HL-60 (cell line): ENCODE data around the gene RDH8.

Experiments used
- DNase-seq, 2 experiments: peaks; one replicate each; pipeline ENCODE4 v3.0.0-alpha.2; 2010 to 2020; ENCODE audit warnings: low read depth in 1 of 2, low spot score in 1 of 2
- H3K27ac ChIP-seq: fragments of 250-450 bp; sonication (Bioruptor Pico); replicated peaks from 2 replicates; pipeline ENCODE4 v1.5.1; 2020; ENCODE audit warnings: mild to moderate bottlenecking, moderate library complexity
- H3K27me3 ChIP-seq: fragments of 250-450 bp; sonication (Bioruptor Pico); 2 replicates; pipeline ENCODE4 v1.5.1; 2021; ENCODE audit warnings: mild to moderate bottlenecking, moderate library complexity; ENCODE audit not compliant: insufficient read depth, poor library complexity, severe bottlenecking
- H3K4me3 ChIP-seq: replicated peaks from 2 replicates; pipeline ENCODE4 v1.5.1; 2011; ENCODE audit warnings: mild to moderate bottlenecking, control low read depth, low read length; ENCODE audit not compliant: insufficient read depth
- GABPA ChIP-seq: IDR thresholded peaks from 2 replicates; pipeline ENCODE4 v1.6.1; 2012; ENCODE audit warnings: low read depth
- POLR2AphosphoS5 ChIP-seq: IDR thresholded peaks from 2 replicates; pipeline ENCODE4 v1.6.1; 2012; ENCODE audit warnings: low read depth
- SPI1 ChIP-seq: IDR thresholded peaks from 2 replicates; pipeline ENCODE4 v1.6.1; 2012; ENCODE audit warnings: low read depth, mild to moderate bottlenecking, borderline replicate concordance
- TF ChIP-seq, protein P1 (sequence below): IDR thresholded peaks from 2 replicates; pipeline ENCODE4 v1.6.1; 2012; ENCODE audit warnings: low read depth; ENCODE audit not compliant: insufficient replicate concordance
- TF ChIP-seq, protein P2 (sequence below): IDR thresholded peaks from one replicate; pipeline ENCODE4 v1.5.1; 2011; ENCODE audit warnings: low read length, control low read depth, inconsistent platforms; ENCODE audit not compliant: insufficient read depth

Gene RDH8

DNA sequence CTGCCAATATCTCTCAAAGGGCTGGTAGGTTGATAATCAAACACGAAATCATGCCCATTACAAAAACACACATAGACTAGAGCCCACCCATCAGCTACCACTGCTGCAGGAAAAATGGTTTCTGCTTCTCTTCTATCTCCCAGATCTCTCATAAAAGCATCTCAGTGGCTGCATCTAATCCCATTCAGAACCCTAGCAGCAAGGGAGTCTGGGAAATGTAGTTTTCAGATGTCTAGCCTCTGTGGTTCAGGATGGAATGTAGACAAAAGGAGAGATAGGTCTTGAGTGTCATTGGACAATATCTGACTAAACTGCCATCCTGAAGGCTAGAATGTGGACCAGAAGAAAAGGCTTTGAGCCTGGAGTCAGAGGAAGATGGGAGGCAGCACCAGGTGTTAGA is 32.1 kb downstream of the RDH8 start:
- no peak for DNase-seq
- TF ChIP-seq, protein P1, sequence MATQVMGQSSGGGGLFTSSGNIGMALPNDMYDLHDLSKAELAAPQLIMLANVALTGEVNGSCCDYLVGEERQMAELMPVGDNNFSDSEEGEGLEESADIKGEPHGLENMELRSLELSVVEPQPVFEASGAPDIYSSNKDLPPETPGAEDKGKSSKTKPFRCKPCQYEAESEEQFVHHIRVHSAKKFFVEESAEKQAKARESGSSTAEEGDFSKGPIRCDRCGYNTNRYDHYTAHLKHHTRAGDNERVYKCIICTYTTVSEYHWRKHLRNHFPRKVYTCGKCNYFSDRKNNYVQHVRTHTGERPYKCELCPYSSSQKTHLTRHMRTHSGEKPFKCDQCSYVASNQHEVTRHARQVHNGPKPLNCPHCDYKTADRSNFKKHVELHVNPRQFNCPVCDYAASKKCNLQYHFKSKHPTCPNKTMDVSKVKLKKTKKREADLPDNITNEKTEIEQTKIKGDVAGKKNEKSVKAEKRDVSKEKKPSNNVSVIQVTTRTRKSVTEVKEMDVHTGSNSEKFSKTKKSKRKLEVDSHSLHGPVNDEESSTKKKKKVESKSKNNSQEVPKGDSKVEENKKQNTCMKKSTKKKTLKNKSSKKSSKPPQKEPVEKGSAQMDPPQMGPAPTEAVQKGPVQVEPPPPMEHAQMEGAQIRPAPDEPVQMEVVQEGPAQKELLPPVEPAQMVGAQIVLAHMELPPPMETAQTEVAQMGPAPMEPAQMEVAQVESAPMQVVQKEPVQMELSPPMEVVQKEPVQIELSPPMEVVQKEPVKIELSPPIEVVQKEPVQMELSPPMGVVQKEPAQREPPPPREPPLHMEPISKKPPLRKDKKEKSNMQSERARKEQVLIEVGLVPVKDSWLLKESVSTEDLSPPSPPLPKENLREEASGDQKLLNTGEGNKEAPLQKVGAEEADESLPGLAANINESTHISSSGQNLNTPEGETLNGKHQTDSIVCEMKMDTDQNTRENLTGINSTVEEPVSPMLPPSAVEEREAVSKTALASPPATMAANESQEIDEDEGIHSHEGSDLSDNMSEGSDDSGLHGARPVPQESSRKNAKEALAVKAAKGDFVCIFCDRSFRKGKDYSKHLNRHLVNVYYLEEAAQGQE, result no peak
- TF ChIP-seq SPI1 (no peak), GABPA (no peak), POLR2AphosphoS5 (no peak)
- TF ChIP-seq, protein P2, sequence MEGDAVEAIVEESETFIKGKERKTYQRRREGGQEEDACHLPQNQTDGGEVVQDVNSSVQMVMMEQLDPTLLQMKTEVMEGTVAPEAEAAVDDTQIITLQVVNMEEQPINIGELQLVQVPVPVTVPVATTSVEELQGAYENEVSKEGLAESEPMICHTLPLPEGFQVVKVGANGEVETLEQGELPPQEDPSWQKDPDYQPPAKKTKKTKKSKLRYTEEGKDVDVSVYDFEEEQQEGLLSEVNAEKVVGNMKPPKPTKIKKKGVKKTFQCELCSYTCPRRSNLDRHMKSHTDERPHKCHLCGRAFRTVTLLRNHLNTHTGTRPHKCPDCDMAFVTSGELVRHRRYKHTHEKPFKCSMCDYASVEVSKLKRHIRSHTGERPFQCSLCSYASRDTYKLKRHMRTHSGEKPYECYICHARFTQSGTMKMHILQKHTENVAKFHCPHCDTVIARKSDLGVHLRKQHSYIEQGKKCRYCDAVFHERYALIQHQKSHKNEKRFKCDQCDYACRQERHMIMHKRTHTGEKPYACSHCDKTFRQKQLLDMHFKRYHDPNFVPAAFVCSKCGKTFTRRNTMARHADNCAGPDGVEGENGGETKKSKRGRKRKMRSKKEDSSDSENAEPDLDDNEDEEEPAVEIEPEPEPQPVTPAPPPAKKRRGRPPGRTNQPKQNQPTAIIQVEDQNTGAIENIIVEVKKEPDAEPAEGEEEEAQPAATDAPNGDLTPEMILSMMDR, result no peak
- Histone ChIP-seq H3K27ac (no peak overlapping the region), H3K4me3 (no peak overlapping the region), H3K27me3 (no peaks in the 10 kb centered on the region)

DNA sequence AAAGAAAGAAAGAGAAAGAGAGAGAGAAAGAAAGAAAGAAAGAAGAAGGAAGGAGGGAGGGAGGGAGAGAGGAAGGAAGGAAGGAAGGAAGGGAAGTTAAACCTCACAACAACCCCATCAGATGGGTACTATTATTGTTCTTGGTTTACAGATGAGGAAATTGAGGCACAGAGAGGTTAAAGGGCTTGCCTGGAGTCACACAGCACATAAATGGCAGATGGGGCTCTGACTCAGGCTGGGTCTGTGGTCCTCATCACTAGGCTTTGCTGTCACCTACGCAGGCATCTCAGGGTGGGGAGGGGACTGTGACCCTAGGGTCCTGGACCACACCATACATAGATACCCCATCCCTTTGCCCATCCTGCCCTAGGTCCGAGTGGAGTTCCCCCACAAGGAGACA is 36.3 kb downstream of the RDH8 start:
- no peak for DNase-seq
- TF ChIP-seq, protein P1, result no peak
- TF ChIP-seq GABPA (no peak), SPI1 (no peak), POLR2AphosphoS5 (no peak)
- TF ChIP-seq, protein P2, result no peak
- Histone ChIP-seq H3K27ac (no peak overlapping the region), H3K4me3 (no peak overlapping the region), H3K27me3 (no peaks in the 10 kb centered on the region)

DNA sequence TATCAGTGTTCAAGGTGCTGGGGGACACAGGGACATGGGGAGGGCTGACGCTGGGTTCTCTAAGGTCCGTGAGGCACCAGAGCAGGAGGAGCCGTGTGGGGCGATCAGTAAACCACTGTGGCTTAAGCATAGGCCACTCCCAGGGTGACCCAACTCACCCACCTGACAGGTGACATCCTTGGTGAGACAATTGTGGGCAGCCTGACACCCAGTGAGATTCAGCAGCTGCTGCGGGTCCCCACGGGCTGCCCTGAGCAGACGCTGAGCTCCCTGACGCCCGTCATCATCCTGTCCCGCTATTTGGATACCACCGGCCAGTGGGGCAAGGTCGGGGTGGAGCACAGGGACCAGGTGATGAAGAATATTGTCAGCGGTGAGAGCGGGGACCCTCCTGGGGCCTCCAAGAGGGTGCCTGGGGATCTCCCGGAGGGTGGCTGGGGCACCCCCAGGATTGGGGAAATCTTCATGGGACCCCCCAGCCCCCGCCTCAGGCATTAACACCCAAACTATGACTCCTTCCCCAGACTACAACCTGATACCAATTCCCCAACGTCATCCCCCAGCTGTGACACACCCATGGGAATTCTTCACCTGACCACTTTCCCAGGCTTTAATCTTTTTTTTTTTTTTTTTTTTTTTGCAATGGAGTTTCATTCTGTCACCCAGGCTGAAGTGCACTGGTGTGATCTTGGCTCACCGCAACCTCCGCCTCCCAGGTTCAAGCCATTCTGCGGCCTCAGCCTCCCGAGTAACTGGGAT is 39.5 kb downstream of the RDH8 start:
- no peak for DNase-seq
- no peak overlapping the region for H3K4me3 ChIP-seq
- TF ChIP-seq SPI1, result no peak
- TF ChIP-seq, protein P1, result no peak
- no peaks in the 10 kb centered on the region for H3K27me3 ChIP-seq
- H3K27ac ChIP-seq, result no peak overlapping the region
